Spinal cord (tissue), 10 donors: ENCODE data around the gene GMPS. TPM values are rescaled to one million over a fixed set of nuclear protein-coding genes. Genes with fewer than 3 reads are reported as not detected.

Experiments
- DNase-seq, 6 donors: peaks; one replicate each; pipeline versions ENCODE4 v3.0.0 to v3.0.0-alpha.2; 2013 to 2015; ENCODE audit warnings: low spot score in 6 of 6, low read depth in 4 of 6
- H3K27ac ChIP-seq: one replicate; pipeline ENCODE4 v1.5.1; 2013; ENCODE audit warnings: low read depth, low read length, control low read depth
- H3K27me3 ChIP-seq: one replicate; pipeline ENCODE4 v1.6.1; 2013; ENCODE audit warnings: low read length; ENCODE audit not compliant: control insufficient read depth, insufficient read depth
- H3K36me3 ChIP-seq: one replicate; pipeline ENCODE4 v1.6.1; 2013; ENCODE audit warnings: low read length; ENCODE audit not compliant: control insufficient read depth, insufficient read depth
- H3K4me1 ChIP-seq: one replicate; pipeline ENCODE4 v1.6.1; 2013; ENCODE audit warnings: low read length; ENCODE audit not compliant: control insufficient read depth, insufficient read depth
- H3K4me3 ChIP-seq: one replicate; pipeline ENCODE4 v1.5.1; 2013; ENCODE audit warnings: low read depth, low read length, control low read depth
- H3K9me3 ChIP-seq: one replicate; pipeline ENCODE4 v1.6.1; 2013; ENCODE audit warnings: low read length; ENCODE audit not compliant: control insufficient read depth, insufficient read depth
- WGBS: methylation state at CpG from one replicate; pipeline ENCODE4 v1.1.5; 2013; ENCODE audit warnings: missing lambda C conversion rate; ENCODE audit not compliant: insufficient coverage; 5-methylcytosine and 5-hydroxymethylcytosine counted together
- polyA plus RNA-seq, 2 donors: library from polyadenylated mRNA; unstranded; fragments of 120-200 nt; gene quantifications; one replicate each; pipeline ENCODE4 v1.2.1, GENCODE V29; 2013; ENCODE audit not compliant: insufficient read length in 2 of 2
- total RNA-seq, 2 donors: library from RNA; depleted of rRNA in 1 of 2; stranded (reverse); fragments of 120-200 nt in 1 of 2; fragments of >200 nt in 1 of 2; gene quantifications; one replicate each; pipeline versions ENCODE4 v1.2.3 to v1.2.4, GENCODE V29; 2013 to 2014
- donor health status: healthy.

Gene GMPS
- total and polyA plus RNA-seq, 4 donors, result 27.2 to 41.1 (median 34.4) TPM

- Histone ChIP-seq H3K9me3 (no peaks in the 10 kb centered on the region), H3K27me3 (no peaks in the 10 kb centered on the region), H3K27ac (no peak overlapping the region), H3K4me1 (no peaks in the 10 kb centered on the region), H3K36me3 (peaks cover 2% of the 10 kb centered on the region), H3K4me3 (no peak overlapping the region)
- 86% methylated on average over 1 of the region's 5 CpGs for WGBS
- DNase-seq, result no peak
Measured at GRCh38 chr3:155889212-155889611, 18.8 kb downstream of the GMPS start.

GRCh38 chr3:155889952-155890351 is 19.5 kb downstream of the GMPS start:
- peaks cover 4% of the 10 kb centered on the region for H3K36me3 ChIP-seq
- H3K27ac ChIP-seq, result no peak overlapping the region
- WGBS, result no CpG with 5 or more reads among the region's 1 CpG
- H3K4me1 ChIP-seq, result no peaks in the 10 kb centered on the region
- no peaks in the 10 kb centered on the region for H3K27me3 ChIP-seq
- no peaks in the 10 kb centered on the region for H3K9me3 ChIP-seq
- H3K4me3 ChIP-seq, result no peak overlapping the region
- DNase-seq, result no peak

DNA sequence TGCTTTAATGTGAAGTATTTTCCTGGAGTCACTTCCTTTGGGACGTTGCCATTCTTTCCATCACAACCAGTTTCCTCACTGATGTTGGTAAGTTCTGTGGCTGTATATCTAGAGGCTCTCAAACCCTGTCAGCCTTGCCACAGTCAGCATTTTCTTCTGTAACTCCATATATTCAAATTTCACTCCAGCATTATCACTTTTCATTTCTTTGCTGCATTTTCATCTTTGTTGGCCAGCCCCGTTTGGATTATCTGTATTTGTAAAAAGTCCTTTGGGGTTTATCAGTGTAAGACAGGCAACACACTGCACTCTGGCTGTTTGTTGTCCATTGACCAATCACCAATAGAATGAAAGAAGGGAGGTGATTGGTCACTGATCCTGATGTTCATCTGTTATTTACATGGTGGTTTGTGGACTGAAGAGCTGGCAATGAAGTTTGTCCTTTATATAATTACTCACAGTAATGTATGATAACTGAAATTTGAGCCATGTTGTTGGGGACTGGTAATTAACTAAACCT is 20.3 kb downstream of the GMPS start:
- H3K36me3 ChIP-seq, result peaks cover 9% of the 10 kb centered on the region
- H3K27me3 ChIP-seq, result no peaks in the 10 kb centered on the region
- H3K27ac ChIP-seq, result no peak overlapping the region
- DNase-seq, result no peak
- no peak overlapping the region for H3K4me3 ChIP-seq
- H3K4me1 ChIP-seq, result no peaks in the 10 kb centered on the region
- WGBS, result no CpG with 5 or more reads among the region's 2 CpGs
- H3K9me3 ChIP-seq, result no peaks in the 10 kb centered on the region

GRCh38 chr3:155891321-155891720 is 20.9 kb downstream of the GMPS start:
- Histone ChIP-seq H3K9me3 (no peaks in the 10 kb centered on the region), H3K36me3 (peaks cover 9% of the 10 kb centered on the region), H3K4me1 (no peaks in the 10 kb centered on the region), H3K4me3 (no peak overlapping the region), H3K27me3 (no peaks in the 10 kb centered on the region), H3K27ac (no peak overlapping the region)
- no peak for DNase-seq
- WGBS, result 89% methylated on average over 3 of the region's 5 CpGs

DNA sequence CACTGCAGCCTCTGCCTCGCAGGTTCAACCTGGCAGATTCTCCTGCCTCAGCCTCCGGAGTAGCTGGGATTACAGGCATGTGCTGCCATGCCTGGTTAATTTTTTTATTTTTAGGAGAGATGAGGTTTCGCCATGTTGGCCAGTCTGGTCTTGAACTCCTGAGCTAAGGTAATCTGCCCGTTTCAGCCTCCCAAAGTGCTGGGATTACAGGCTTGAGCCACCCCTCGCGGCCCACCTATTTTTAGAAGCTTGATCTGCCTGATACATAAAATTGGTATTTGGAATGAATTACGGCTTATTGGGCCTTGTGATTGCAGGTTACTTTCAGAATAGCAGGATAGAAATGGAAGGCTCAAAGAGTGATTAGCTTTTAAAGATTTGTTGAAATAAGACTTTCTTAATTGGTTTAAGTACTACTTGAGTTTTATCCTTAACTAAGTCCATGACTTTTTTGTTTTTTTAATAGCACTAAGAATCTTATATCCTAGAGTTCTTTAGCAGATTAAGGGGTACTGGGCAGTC is 25.0 kb downstream of the GMPS start:
- Histone ChIP-seq H3K4me3 (no peak overlapping the region), H3K27me3 (no peaks in the 10 kb centered on the region), H3K36me3 (peaks cover 15% of the 10 kb centered on the region), H3K9me3 (no peaks in the 10 kb centered on the region), H3K27ac (no peak overlapping the region), H3K4me1 (no peaks in the 10 kb centered on the region)
- 100% methylated on average over 6 of the region's 7 CpGs for WGBS
- no peak for DNase-seq

DNA sequence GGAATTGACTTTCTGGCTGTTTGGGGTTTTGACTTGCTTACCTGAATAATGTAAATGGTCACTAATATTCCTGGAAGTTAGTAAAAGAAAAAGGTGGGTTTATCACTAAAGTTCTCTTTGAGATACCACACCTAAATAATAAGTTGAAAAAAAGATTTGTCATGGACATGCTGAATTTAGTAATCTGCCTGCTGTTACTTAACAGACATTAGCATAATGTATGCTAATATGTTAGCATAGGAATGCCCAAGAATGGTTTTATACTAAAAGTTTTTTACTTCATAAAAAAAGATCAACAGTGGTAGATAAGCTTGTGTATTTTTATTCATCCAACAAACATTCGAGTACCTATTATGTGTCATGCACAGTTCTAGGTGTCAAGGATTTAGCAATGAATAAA is 36.5 kb downstream of the GMPS start:
- Histone ChIP-seq H3K4me1 (no peaks in the 10 kb centered on the region), H3K36me3 (peaks cover 21% of the 10 kb centered on the region), H3K27ac (no peak overlapping the region), H3K4me3 (no peak overlapping the region), H3K27me3 (no peaks in the 10 kb centered on the region), H3K9me3 (no peaks in the 10 kb centered on the region)
- DNase-seq, result no peak
- no CpG with 5 or more reads among the region's 1 CpG for WGBS

- no peaks in the 10 kb centered on the region for H3K9me3 ChIP-seq
- no peak overlapping the region for H3K27ac ChIP-seq
- DNase-seq, result no peak
- H3K4me3 ChIP-seq, result no peak overlapping the region
- no peaks in the 10 kb centered on the region for H3K4me1 ChIP-seq
- no peaks in the 10 kb centered on the region for H3K27me3 ChIP-seq
- H3K36me3 ChIP-seq, result peaks cover 21% of the 10 kb centered on the region
- 44% methylated on average over 2 of the region's 4 CpGs for WGBS
Measured at GRCh38 chr3:155908086-155908485, 37.6 kb downstream of the GMPS start.

DNA sequence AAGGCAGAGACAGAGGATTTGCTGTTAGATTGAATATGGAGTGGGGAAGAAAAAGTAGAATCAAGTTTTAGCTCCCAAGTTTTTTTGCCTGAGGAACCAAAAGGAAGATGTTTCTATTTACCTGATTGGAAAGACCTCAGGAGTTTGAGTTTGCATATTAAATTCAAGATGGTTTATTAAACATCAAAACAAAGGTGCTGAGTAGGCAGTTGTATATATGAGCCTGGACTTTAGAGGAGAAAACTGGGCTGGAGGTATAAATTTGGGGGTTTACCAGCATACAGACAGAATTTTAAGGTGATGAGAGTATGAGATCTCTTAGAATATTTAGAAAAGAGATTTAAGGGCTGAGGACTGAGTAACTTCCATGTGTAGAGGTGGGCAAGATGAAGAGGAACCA is 38.2 kb downstream of the GMPS start:
- H3K27ac ChIP-seq, result no peak overlapping the region
- DNase-seq, result no peak
- peaks cover 21% of the 10 kb centered on the region for H3K36me3 ChIP-seq
- H3K4me3 ChIP-seq, result no peak overlapping the region
- no peaks in the 10 kb centered on the region for H3K9me3 ChIP-seq
- no peaks in the 10 kb centered on the region for H3K27me3 ChIP-seq
- no peaks in the 10 kb centered on the region for H3K4me1 ChIP-seq

GRCh38 chr3:155912090-155912489 is 41.6 kb downstream of the GMPS start:
- no peak overlapping the region for H3K27ac ChIP-seq
- no peaks in the 10 kb centered on the region for H3K27me3 ChIP-seq
- DNase-seq, result no peak
- no peaks in the 10 kb centered on the region for H3K9me3 ChIP-seq
- H3K4me3 ChIP-seq, result no peak overlapping the region
- no peaks in the 10 kb centered on the region for H3K4me1 ChIP-seq
- peaks cover 35% of the 10 kb centered on the region for H3K36me3 ChIP-seq

- no peak overlapping the region for H3K4me3 ChIP-seq
- no peak for DNase-seq
- no peaks in the 10 kb centered on the region for H3K9me3 ChIP-seq
- no peaks in the 10 kb centered on the region for H3K4me1 ChIP-seq
- H3K27me3 ChIP-seq, result no peaks in the 10 kb centered on the region
- H3K27ac ChIP-seq, result no peak overlapping the region
- no CpG with 5 or more reads among the region's 1 CpG for WGBS
- H3K36me3 ChIP-seq, result peaks cover 40% of the 10 kb centered on the region
Measured at GRCh38 chr3:155912579-155913190, 42.2 kb downstream of the GMPS start.
